Astrocyte (in vitro differentiated cells and primary cell): ENCODE data around the gene ATP5PB. TPM values are rescaled to one million over a fixed set of nuclear protein-coding genes. Genes with fewer than 3 reads are reported as not detected.

Experiments
- DNase-seq: peaks from one replicate; pipeline ENCODE4 v3.0.0-alpha.2; 2010; ENCODE audit warnings: low read depth
- FAIRE-seq: peaks from 2 replicates; lab custom pipeline; 2011; peaks lifted over from hg19 to GRCh38; lab: Jason Lieb, UNC
- H2AFZ ChIP-seq: 2 replicates; pipeline ENCODE4 v1.6.0; 2012; ENCODE audit warnings: low read depth, low read length, inconsistent platforms
- H3K27ac ChIP-seq: 2 replicates; pipeline ENCODE4 v1.5.1; 2011; ENCODE audit warnings: low read depth, low read length, inconsistent platforms
- H3K27me3 ChIP-seq: 2 replicates; pipeline ENCODE4 v1.6.0; 2011; ENCODE audit warnings: low read length, inconsistent platforms; ENCODE audit not compliant: insufficient read depth
- H3K36me3 ChIP-seq: 2 replicates; pipeline ENCODE4 v1.5.1; 2011; ENCODE audit warnings: low read length, inconsistent platforms; ENCODE audit not compliant: insufficient read depth
- H3K4me1 ChIP-seq: 2 replicates; pipeline ENCODE4 v1.5.1; 2011; ENCODE audit warnings: low read length, inconsistent platforms; ENCODE audit not compliant: insufficient read depth
- H3K4me2 ChIP-seq: 2 replicates; pipeline ENCODE4 v1.6.0; 2012; ENCODE audit warnings: low read length, inconsistent platforms
- H3K4me3 ChIP-seq: 2 replicates; pipeline ENCODE4 v1.5.1; 2011; ENCODE audit warnings: low read depth, mild to moderate bottlenecking, low read length, inconsistent platforms; ENCODE audit not compliant: insufficient read depth
- H3K79me2 ChIP-seq: 2 replicates; pipeline ENCODE4 v1.6.0; 2012; ENCODE audit warnings: mild to moderate bottlenecking, low read length, inconsistent platforms; ENCODE audit not compliant: insufficient read depth
- H3K9ac ChIP-seq: 2 replicates; pipeline ENCODE4 v1.6.0; 2012; ENCODE audit warnings: mild to moderate bottlenecking, low read length, inconsistent platforms
- H3K9me3 ChIP-seq: 2 replicates; pipeline ENCODE4 v1.5.1; 2012; ENCODE audit warnings: low read depth, mild to moderate bottlenecking, low read length, inconsistent platforms; ENCODE audit not compliant: insufficient read depth
- H4K20me1 ChIP-seq: 2 replicates; pipeline ENCODE4 v1.6.0; 2012; ENCODE audit warnings: low read length, inconsistent platforms; ENCODE audit not compliant: insufficient read depth
- H3K27ac Mint-ChIP-seq: one replicate; pipeline ENCODE4 v1.8.0; 2021; ENCODE audit warnings: mild to moderate bottlenecking, mixed read lengths; ENCODE audit not compliant: unreplicated experiment
- H3K27me3 Mint-ChIP-seq: one replicate; pipeline ENCODE4 v1.8.0; 2021; ENCODE audit warnings: low read depth, mixed read lengths; ENCODE audit not compliant: unreplicated experiment
- H3K36me3 Mint-ChIP-seq: one replicate; pipeline ENCODE4 v1.8.0; 2021; ENCODE audit warnings: low read depth, mixed read lengths; ENCODE audit not compliant: unreplicated experiment
- H3K4me1 Mint-ChIP-seq: one replicate; pipeline ENCODE4 v1.8.0; 2021; ENCODE audit warnings: low read depth, mixed read lengths; ENCODE audit not compliant: unreplicated experiment
- H3K4me3 Mint-ChIP-seq: one replicate; pipeline ENCODE4 v1.8.0; 2021; ENCODE audit warnings: mild to moderate bottlenecking, moderate library complexity, mixed read lengths; ENCODE audit not compliant: unreplicated experiment
- H3K9me3 Mint-ChIP-seq: one replicate; pipeline ENCODE4 v1.8.0; 2021; ENCODE audit warnings: mild to moderate bottlenecking, mixed read lengths; ENCODE audit not compliant: unreplicated experiment
- EZH2 ChIP-seq: IDR thresholded peaks from 2 replicates; pipeline ENCODE4 v1.6.1; 2012; ENCODE audit warnings: mild to moderate bottlenecking, low read length, inconsistent platforms; ENCODE audit not compliant: insufficient read depth
- total RNA-seq: library from RNA; stranded (reverse); gene quantifications from 2 replicates; pipeline ENCODE4 v1.2.1, GENCODE V29; 2021
- TF ChIP-seq, protein P1 (sequence below): IDR thresholded peaks from 2 replicates; pipeline ENCODE4 v1.5.1; 2011; ENCODE audit warnings: low read depth, mild to moderate bottlenecking, inconsistent platforms, low read length, moderate library complexity; ENCODE audit not compliant: insufficient read depth

The ATP5PB gene
- total RNA-seq, 1 donor from 2014 or later, result 214 TPM

DNA sequence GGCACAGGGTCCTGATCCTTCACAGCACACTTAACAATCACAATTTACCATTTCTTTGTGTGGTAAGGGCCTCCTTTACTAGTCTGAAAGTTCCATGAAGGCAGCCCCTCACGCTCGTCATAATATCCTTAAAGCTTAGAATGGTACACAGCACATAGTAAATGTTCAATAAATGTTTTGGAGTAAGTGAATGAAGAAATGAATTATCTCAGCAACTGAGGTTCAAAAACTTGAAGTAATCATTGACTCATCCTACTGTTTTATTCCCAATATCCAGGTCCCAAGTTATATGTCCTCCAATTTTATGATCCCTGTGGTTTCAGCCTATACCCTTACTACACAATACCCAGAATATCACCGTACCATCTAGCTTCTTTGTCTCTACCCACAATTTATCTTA lies 22.3 kb downstream of the ATP5PB start:
- FAIRE-seq, result no peak
- Histone ChIP-seq H3K4me3 (no peak overlapping the region), H3K4me1 (no peaks in the 10 kb centered on the region)

DNA sequence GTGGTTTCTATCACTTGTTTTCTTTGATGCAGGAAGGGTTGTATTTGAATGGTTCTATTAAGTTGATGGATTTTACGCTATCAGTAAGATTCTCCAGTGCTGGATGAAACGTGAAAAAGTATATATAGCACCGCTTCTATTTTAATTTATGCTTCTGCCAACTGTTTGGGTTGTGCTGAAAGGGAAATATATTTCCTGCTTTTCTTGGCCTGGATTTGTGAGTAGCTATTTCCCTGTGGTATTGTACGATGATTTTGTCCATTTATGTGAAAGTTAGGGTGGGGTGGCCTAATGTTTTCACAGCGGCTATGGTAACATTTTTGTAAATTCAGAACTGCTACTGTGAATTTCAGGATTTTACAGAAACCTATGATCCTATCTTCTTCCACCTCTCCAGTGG lies 24.8 kb downstream of the ATP5PB start:
- H3K9me3 Mint-ChIP-seq, result no peaks in the 10 kb centered on the region
- H3K4me1 Mint-ChIP-seq, result peaks cover 4% of the 10 kb centered on the region

More for the DNA sequence above, 22.3 kb downstream of the ATP5PB start:
- H2AFZ ChIP-seq, result no peak overlapping the region
- no peak overlapping the region for H3K4me2 ChIP-seq
- Mint-ChIP-seq H3K4me1 (no peaks in the 10 kb centered on the region), H3K27me3 (no peaks in the 10 kb centered on the region), H3K27ac (no peak overlapping the region), H3K4me3 (no peak overlapping the region), H3K36me3 (peaks cover 2% of the 10 kb centered on the region), H3K9me3 (no peaks in the 10 kb centered on the region)
- H3K79me2 ChIP-seq, result no peaks in the 10 kb centered on the region
- DNase-seq, result no peak
- no peaks in the 10 kb centered on the region for H3K27me3 ChIP-seq
- TF ChIP-seq, protein P1, sequence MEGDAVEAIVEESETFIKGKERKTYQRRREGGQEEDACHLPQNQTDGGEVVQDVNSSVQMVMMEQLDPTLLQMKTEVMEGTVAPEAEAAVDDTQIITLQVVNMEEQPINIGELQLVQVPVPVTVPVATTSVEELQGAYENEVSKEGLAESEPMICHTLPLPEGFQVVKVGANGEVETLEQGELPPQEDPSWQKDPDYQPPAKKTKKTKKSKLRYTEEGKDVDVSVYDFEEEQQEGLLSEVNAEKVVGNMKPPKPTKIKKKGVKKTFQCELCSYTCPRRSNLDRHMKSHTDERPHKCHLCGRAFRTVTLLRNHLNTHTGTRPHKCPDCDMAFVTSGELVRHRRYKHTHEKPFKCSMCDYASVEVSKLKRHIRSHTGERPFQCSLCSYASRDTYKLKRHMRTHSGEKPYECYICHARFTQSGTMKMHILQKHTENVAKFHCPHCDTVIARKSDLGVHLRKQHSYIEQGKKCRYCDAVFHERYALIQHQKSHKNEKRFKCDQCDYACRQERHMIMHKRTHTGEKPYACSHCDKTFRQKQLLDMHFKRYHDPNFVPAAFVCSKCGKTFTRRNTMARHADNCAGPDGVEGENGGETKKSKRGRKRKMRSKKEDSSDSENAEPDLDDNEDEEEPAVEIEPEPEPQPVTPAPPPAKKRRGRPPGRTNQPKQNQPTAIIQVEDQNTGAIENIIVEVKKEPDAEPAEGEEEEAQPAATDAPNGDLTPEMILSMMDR, result no peak
- TF ChIP-seq EZH2, result no peak
- no peaks in the 10 kb centered on the region for H3K9me3 ChIP-seq
- H4K20me1 ChIP-seq, result no peaks in the 10 kb centered on the region
- no peak overlapping the region for H3K9ac ChIP-seq
- no peaks in the 10 kb centered on the region for H3K36me3 ChIP-seq
- H3K27ac ChIP-seq, result no peak overlapping the region

DNA sequence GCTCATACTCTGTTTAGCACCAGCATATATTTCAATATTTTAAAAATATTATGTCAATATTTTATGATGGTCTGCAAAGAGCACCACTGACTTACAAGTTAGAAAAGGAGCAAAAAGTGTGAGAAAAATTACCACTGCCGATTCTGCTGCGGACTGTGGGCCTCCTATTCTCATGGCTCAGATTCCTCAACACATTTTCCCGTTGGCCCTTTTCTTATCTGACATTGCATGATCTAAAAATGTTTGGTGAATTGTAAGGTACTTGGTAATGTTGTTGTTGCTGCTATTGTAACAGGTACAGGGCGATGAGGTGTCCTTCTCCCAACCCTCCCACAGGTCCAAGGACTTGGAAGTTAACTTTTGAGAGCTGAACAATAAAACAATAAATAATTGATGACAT lies 25.3 kb downstream of the ATP5PB start:
- H4K20me1 ChIP-seq, result no peaks in the 10 kb centered on the region
- DNase-seq (no peak), FAIRE-seq (no peak)
- H3K4me1 ChIP-seq, result no peaks in the 10 kb centered on the region
- no peak overlapping the region for H3K4me3 ChIP-seq
- no peaks in the 10 kb centered on the region for H3K36me3 ChIP-seq
- H3K27me3 ChIP-seq, result no peaks in the 10 kb centered on the region
- H3K9me3 Mint-ChIP-seq, result no peaks in the 10 kb centered on the region
- H3K27me3 Mint-ChIP-seq, result no peaks in the 10 kb centered on the region
- no peak overlapping the region for H3K4me3 Mint-ChIP-seq
- H3K4me1 Mint-ChIP-seq, result peaks cover 4% of the 10 kb centered on the region
- H3K27ac ChIP-seq, result no peak overlapping the region
- H2AFZ ChIP-seq, result no peak overlapping the region
- no peaks in the 10 kb centered on the region for H3K9me3 ChIP-seq
- no peak overlapping the region for H3K27ac Mint-ChIP-seq
- peaks cover 2% of the 10 kb centered on the region for H3K36me3 Mint-ChIP-seq
- no peak for TF ChIP-seq EZH2
- TF ChIP-seq, protein P1, result no peak
- H3K9ac ChIP-seq, result no peak overlapping the region
- no peaks in the 10 kb centered on the region for H3K79me2 ChIP-seq
- no peak overlapping the region for H3K4me2 ChIP-seq

More for the DNA sequence above, 24.8 kb downstream of the ATP5PB start:
- no peak overlapping the region for H3K4me2 ChIP-seq
- H3K4me1 ChIP-seq, result no peaks in the 10 kb centered on the region
- H3K36me3 ChIP-seq, result no peaks in the 10 kb centered on the region
- H3K4me3 ChIP-seq, result no peak overlapping the region
- H3K9ac ChIP-seq, result no peak overlapping the region
- peaks cover 2% of the 10 kb centered on the region for H3K36me3 Mint-ChIP-seq
- H4K20me1 ChIP-seq, result no peaks in the 10 kb centered on the region
- H3K79me2 ChIP-seq, result no peaks in the 10 kb centered on the region
- no peak overlapping the region for H3K4me3 Mint-ChIP-seq
- FAIRE-seq (no peak), DNase-seq (no peak)
- H3K9me3 ChIP-seq, result no peaks in the 10 kb centered on the region
- no peaks in the 10 kb centered on the region for H3K27me3 Mint-ChIP-seq
- H2AFZ ChIP-seq, result no peak overlapping the region
- H3K27ac Mint-ChIP-seq, result no peak overlapping the region
- TF ChIP-seq EZH2, result no peak
- TF ChIP-seq, protein P1, result no peak
- no peaks in the 10 kb centered on the region for H3K27me3 ChIP-seq
- H3K27ac ChIP-seq, result no peak overlapping the region
